HG03095 (cell line): ENCODE data around the gene FAM90A1.
"Not testable (repeated sequence)": the region's sequence is repeated elsewhere in the genome, so short reads cannot be mapped to it uniquely, and the experiment has no call there.

Experiments
- ATAC-seq: cut with Tn5 transposase; IDR thresholded peaks from one replicate; pipeline ENCODE4 v1.9.1; 2021; ENCODE audit warnings: moderate library complexity; ENCODE audit not compliant: unreplicated experiment

The FAM90A1 gene

DNA sequence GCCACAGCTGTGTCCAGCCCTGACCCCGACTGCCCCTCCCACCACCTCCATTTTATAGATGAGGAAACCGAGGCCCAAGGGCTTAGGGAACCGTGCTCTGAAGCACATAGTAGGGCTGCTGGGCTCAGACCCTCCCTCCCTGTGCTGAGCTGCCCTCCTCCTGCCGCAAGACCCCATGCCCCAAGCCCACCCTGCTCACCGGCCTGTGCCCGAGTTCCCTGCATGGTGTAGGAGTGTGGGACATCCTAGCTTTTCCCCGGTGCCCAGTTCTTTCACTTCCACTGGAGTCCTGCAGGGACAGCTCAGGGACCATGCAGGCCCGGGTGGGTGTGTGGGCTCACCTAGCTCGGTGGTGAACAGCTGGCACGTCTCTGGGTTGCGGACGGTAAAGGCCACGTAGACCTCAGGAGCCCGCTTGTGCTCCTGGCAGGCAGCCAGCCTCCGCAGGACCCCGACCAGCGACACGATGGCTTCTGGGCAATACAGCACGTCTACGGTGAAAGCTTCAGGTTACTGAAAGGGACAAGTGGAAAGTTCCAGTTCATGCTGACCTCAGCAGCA, 6.6 kb upstream of the FAM90A1 start:
- ATAC-seq: not testable (repeated sequence)

- ATAC-seq: not testable (repeated sequence)
Measured at GRCh38 chr12:8233300-8233855, 6.0 kb upstream of the FAM90A1 start.

GRCh38 chr12:8231666-8232608, 4.5 kb upstream of the FAM90A1 start:
- ATAC-seq: not testable (repeated sequence)

- ATAC-seq: not testable (repeated sequence)
Measured at GRCh38 chr12:8231049-8231448, 3.6 kb upstream of the FAM90A1 start.

DNA sequence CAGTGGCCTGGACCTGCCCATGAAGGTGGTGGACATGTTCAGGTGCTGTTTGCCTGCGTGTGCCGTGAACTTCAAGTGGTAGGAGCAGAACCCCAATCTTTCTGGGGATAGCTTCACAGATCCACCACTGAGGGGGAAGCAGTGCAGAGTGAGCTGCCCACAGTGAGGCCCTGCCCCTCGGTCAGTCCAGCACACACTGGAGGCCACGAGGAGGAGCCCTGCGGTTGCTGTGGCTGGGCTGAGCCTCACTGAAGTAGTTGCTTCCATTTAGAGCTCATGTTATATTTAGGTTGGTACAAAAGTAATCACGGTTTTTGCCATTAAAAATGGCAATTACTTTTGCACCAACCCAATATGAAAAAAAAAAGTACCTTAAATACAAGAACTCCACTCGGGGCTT, 2.1 kb upstream of the FAM90A1 start:
- not testable (repeated sequence) for ATAC-seq

DNA sequence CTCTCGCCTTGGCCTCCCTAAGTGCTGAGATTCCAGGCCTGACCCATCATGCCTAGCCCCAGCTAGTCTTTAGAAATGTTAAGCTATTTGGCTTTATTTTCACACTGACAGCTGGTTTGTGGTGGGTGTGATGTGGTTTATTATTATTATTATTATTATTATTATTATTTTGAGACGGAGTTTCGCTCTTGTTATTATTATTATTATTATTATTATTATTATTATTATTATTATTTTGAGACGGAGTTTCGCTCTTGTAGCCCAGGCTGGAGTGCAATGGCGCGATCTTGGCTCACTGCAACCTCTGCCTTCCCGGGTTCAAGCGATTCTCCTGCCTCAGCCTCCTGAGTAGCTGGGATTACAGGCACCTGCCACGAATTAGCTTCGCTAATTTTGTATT, 1.2 kb upstream of the FAM90A1 start:
- not testable (repeated sequence) for ATAC-seq

DNA sequence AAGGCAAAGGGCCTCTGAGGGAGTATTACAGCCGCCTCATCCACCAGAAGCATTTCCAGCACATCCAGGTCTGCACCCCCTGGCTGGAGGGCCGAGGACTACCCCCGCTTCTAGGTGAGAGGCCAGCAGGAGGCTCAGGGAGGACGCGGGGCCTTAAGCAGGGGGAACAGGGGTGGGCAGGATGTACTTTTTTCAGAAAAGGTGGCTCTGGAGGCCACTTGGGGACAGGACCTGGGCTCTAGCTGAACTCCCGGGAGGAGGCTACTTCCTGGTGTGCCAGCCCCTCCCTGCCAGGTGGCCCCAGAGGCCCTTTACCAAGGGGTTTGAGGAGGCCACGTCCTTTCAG, 287 bp upstream of the FAM90A1 start:
- ATAC-seq: not testable (repeated sequence)

- ATAC-seq: no peak
Measured at GRCh38 chr12:8226355-8226754, 1.1 kb downstream of the FAM90A1 start.

DNA sequence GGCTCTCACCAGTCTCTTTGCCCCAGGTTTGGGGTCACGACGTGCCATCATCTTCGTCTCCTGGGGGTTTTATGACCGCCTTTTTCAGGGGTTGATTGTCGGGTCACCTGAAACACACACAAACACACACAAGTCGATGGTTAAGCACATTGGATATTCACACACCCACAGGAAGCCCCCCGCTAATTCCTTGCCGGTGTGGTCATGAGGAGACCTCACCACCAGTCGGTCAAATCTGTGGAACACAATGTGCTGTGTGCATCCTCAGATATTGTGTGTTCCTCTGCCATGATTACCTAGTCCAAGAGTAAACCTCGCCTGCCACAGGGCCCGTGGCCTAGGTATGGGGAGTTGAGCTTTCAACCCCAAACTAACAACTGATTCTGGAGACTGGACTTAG, 2.6 kb downstream of the FAM90A1 start:
- not testable (repeated sequence) for ATAC-seq

GRCh38 chr12:8223646-8224045, 3.8 kb downstream of the FAM90A1 start:
- ATAC-seq: not testable (repeated sequence)

- not testable (repeated sequence) for ATAC-seq
Measured at GRCh38 chr12:8222303-8222702, 5.1 kb downstream of the FAM90A1 start.

- not testable (repeated sequence) for ATAC-seq
Measured at GRCh38 chr12:8221844-8222243, 5.6 kb downstream of the FAM90A1 start.

DNA sequence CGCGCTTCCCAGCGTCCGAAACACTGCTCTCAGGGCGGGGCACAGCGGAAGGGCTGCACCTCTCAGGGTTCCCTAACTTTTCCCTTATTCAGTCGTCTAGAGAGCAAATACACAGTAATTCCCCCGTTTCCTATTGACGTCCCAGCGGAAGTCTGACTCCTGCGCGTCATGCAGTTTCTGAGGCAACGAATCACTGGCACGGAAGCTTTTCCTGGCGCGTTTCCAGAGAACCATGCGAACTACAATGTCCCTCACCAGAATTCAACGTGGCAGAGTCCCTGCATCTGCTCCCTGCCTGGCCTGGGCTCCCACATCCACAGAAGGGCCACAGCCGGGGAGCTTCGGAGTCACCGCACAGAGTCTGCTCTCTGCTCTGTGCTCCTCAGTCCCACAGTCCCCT, 6.0 kb downstream of the FAM90A1 start:
- not testable (repeated sequence) for ATAC-seq

- not testable (repeated sequence) for ATAC-seq
Measured at GRCh38 chr12:8218711-8219382, 8.6 kb downstream of the FAM90A1 start.

DNA sequence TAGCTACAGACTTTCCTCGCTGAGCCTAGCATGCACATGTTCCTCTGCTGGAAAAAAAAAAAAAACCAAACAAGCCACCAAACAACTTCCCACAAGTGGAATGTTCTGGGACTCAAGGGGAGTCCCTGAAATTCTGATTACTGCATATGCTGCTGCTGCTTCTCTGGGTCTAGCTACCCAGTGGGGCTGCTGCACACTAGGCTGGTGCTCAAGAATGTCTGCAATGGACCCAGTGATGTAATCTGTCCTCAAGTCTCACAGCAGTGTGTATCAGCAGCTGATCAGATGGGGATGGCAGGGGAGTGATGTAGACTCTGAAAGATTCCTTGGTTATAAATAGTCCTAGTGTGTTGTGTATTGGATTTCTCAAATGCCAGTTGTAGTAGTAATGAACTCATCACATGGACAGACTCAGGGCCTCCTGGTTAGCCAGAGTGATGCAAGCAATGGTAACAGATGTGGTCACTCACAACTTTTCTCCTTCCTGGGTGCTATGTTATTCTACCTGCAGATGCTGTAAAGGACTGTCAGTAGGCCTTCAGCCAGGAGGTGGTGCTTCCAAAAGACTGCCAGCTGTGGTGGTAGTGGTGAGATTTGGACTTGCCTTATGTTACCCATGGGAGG, 29.6 kb downstream of the FAM90A1 start:
- not testable (repeated sequence) for ATAC-seq

DNA sequence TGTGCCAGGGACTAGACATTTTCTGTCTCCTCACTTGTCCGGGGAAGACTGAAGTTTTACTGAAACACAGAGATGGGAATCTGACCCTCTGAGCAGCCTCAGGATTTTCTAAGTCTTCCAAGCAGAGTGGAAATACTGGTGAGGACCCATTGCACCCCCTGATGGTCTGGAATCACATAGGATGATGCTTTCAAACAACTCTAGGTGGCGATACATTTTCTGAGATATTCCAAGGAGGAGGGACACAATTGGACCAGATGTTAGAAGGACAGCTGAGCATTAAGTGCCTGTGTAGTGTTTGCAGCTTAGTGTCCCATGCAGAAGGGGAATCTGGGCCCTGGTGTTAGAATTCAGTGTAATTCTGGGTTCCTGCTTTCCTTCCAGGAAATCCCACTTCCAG, 39.3 kb downstream of the FAM90A1 start:
- ATAC-seq: not testable (repeated sequence)

GRCh38 chr12:8184206-8184605, 43.2 kb downstream of the FAM90A1 start:
- not testable (repeated sequence) for ATAC-seq

DNA sequence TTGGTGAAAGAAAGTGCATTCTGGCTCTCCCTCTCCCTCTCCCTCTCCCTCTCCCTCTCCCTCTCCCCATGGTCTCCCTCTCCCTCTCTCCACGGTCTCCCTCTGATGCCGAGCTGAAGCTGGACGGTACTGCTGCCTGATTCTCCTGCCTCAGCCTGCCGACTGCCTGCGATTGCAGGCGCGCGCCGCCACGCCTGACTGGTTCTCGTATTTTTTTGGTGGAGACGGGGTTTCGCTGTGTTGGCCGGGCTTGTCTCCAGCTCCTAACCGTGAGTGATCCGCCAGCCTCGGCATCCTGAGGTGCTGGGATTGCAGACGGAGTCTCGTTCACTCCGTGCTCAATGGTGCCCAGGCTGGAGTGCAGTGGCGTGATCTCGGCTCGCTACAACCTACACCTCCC, 44.1 kb downstream of the FAM90A1 start:
- ATAC-seq: not testable (repeated sequence)

DNA sequence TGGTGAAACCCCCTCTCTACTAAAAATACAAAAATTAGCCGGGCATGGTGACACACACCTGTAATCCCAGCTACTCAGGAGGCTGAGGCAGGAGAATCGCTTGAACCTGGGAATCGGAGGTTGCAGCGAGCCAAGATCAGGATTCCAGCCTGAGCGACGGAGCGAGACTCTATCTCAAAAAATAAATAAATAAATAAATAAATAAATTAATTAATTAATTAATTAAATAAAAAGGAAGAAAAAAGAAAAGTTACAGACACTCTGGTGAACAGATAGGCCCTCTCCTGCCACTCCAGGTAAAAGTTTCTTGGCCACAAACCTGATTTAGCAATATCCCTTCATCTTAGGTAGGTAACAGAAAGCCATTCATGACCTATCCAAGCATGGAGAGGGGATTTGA, 44.5 kb downstream of the FAM90A1 start:
- ATAC-seq: not testable (repeated sequence)

- not testable (repeated sequence) for ATAC-seq
Measured at GRCh38 chr12:8181271-8181670, 46.1 kb downstream of the FAM90A1 start.
